ENCODE results near the gene FKBP1C. TPM values are rescaled to one million over a fixed set of nuclear protein-coding genes. Genes with fewer than 3 reads are reported as not detected.

The FKBP1C gene
- total and polyA plus RNA-seq, 2 of the 8 experiments (the other 6 are each of a cell fraction or from before 2014, with no cell fraction given), result 0.74 to 1.0 TPM

- TF ChIP-seq JUN (IDR thresholded peaks at IDR 0.05; ENCODE audit: low read depth, low read length) (no peak), EP300 (IDR thresholded peaks at IDR 0.05; ENCODE audit: borderline replicate concordance in 1 of 2, low read depth in 2 of 2, low read length in 2 of 2) (no peak), EGR1 (IDR thresholded peaks at IDR 0.05; ENCODE audit: borderline replicate concordance, low read depth, low read length) (no peak), SIN3A (conservative IDR thresholded peaks at IDR 0.05 in 1 of 2, IDR thresholded peaks at IDR 0.05 in 1 of 2; ENCODE audit: low read depth in 1 of 2, low read length in 2 of 2) (no peak), SIX5 (IDR thresholded peaks at IDR 0.05; ENCODE audit: low read depth, low read length) (no peak)
Measured at GRCh38 chr6:63249875-63250482, 38.7 kb downstream of the FKBP1C start (continued).

Data from H1 (cell line).